Hepatocyte (in vitro differentiated cells): ENCODE measurements around the gene RCBTB1. TPM values are rescaled to one million over a fixed set of nuclear protein-coding genes. Genes with fewer than 3 reads are reported as not detected.

Experiments used
- DNase-seq: peaks from one replicate; pipeline ENCODE4 v3.0.0-alpha.2; 2016; ENCODE audit warnings: low spot score
- H2AFZ ChIP-seq: fragments of 200-600 bp; sonication (generic); 2 replicates; pipeline ENCODE4 v1.6.0; 2016; ENCODE audit warnings: antibody characterized with exemption, mild to moderate bottlenecking
- H3K27ac ChIP-seq: fragments of 200-600 bp; sonication (generic); 2 replicates; pipeline ENCODE4 v1.5.1; 2016; ENCODE audit warnings: mild to moderate bottlenecking
- H3K27me3 ChIP-seq: fragments of 200-600 bp; sonication (generic); 2 replicates; pipeline ENCODE4 v1.6.1; 2016
- H3K36me3 ChIP-seq: fragments of 200-600 bp; sonication (generic); replicated peaks from 2 replicates; pipeline ENCODE4 v1.5.1; 2016; ENCODE audit warnings: low read depth; ENCODE audit not compliant: insufficient read depth
- H3K4me1 ChIP-seq: fragments of 200-600 bp; sonication (generic); 2 replicates; pipeline ENCODE4 v1.5.1; 2016; ENCODE audit warnings: mild to moderate bottlenecking, moderate library complexity; ENCODE audit not compliant: insufficient read depth
- H3K4me2 ChIP-seq: fragments of 200-600 bp; sonication (generic); 2 replicates; pipeline ENCODE4 v1.6.0; 2016
- H3K4me3 ChIP-seq: fragments of 200-600 bp; sonication (generic); 2 replicates; pipeline ENCODE4 v1.5.1; 2016; ENCODE audit warnings: mild to moderate bottlenecking
- H3K79me2 ChIP-seq: fragments of 200-600 bp; sonication (generic); 2 replicates; pipeline ENCODE4 v1.6.0; 2017; ENCODE audit warnings: mild to moderate bottlenecking
- H3K9me2 ChIP-seq: fragments of 200-600 bp; sonication (generic); replicated peaks from 2 replicates; pipeline ENCODE4 v1.6.0; 2017; ENCODE audit warnings: mild to moderate bottlenecking; ENCODE audit not compliant: insufficient read depth
- H3K9me3 ChIP-seq: fragments of 200-600 bp; sonication (generic); 2 replicates; pipeline ENCODE4 v1.5.1; 2016; ENCODE audit warnings: low read depth, mild to moderate bottlenecking
- H4K20me1 ChIP-seq: fragments of 200-600 bp; sonication (generic); 2 replicates; pipeline ENCODE4 v1.6.0; 2016; ENCODE audit warnings: mild to moderate bottlenecking; ENCODE audit not compliant: insufficient read depth, poor library complexity, severe bottlenecking
- CTCF ChIP-seq: fragments of 200-600 bp; sonication (generic); IDR thresholded peaks from 2 replicates; pipeline ENCODE4 v1.5.1; 2016; ENCODE audit warnings: antibody characterized with exemption, mild to moderate bottlenecking; ENCODE audit not compliant: poor library complexity
- EZH2 ChIP-seq: fragments of 200-600 bp; sonication (generic); IDR thresholded peaks from 2 replicates; pipeline ENCODE4 v1.6.1; 2016; ENCODE audit warnings: antibody characterized with exemption, mild to moderate bottlenecking, borderline replicate concordance
- EZH2phosphoT487 ChIP-seq: fragments of 200-600 bp; sonication (generic); IDR thresholded peaks from one replicate; pipeline ENCODE4 v1.6.1; 2018; ENCODE audit warnings: antibody characterized with exemption, mild to moderate bottlenecking, low read depth, moderate library complexity; ENCODE audit not compliant: unreplicated experiment, severe bottlenecking
- WGBS: methylation state at CpG from one replicate; pipeline ENCODE4 v1.1.6; 2016; ENCODE audit warnings: low lambda C conversion rate; ENCODE audit errors: missing lambda C conversion rate; 5-methylcytosine and 5-hydroxymethylcytosine counted together
- polyA plus RNA-seq: library from polyadenylated mRNA; unstranded; fragments of >200 nt; fragmentation: Nextera tagmentation; extraction: Ambion mirVana; gene quantifications from 2 replicates; pipeline ENCODE4 v1.2.1, GENCODE V29; 2016
- total RNA-seq: library from RNA; depleted of rRNA; stranded (reverse); fragments of >200 nt; gene quantifications from 2 replicates; pipeline ENCODE4 v1.2.3, GENCODE V29; 2014

The RCBTB1 gene
- total and polyA plus RNA-seq, 2 experiments from 2014 or later, result 14.6 to 25.1 TPM

GRCh38 chr13:49580980-49581680 lies 4.2 kb downstream of the RCBTB1 start:
- H3K79me2 ChIP-seq, result peaks cover 26% of the 10 kb centered on the region
- H3K4me1 ChIP-seq, result peaks cover 2% of the 10 kb centered on the region
- 81% methylated on average over 5 of the region's 5 CpGs for WGBS
- H3K36me3 ChIP-seq, result no peaks in the 10 kb centered on the region
- H2AFZ ChIP-seq, result no peak overlapping the region
- H4K20me1 ChIP-seq, result no peaks in the 10 kb centered on the region
- H3K27me3 ChIP-seq, result no peaks in the 10 kb centered on the region
- TF ChIP-seq CTCF (no peak), EZH2phosphoT487 (no peak), EZH2 (no peak)
- H3K4me2 ChIP-seq, result no peak overlapping the region
- H3K4me3 ChIP-seq, result no peak overlapping the region
- no peaks in the 10 kb centered on the region for H3K9me3 ChIP-seq
- no peaks in the 10 kb centered on the region for H3K9me2 ChIP-seq
- DNase-seq, result no peak
- H3K27ac ChIP-seq, result no peak overlapping the region

GRCh38 chr13:49579501-49579900 lies 5.9 kb downstream of the RCBTB1 start:
- Histone ChIP-seq H3K27me3 (no peaks in the 10 kb centered on the region), H2AFZ (no peak overlapping the region), H3K9me3 (no peaks in the 10 kb centered on the region), H3K27ac (no peak overlapping the region), H4K20me1 (no peaks in the 10 kb centered on the region), H3K4me1 (no peaks in the 10 kb centered on the region), H3K79me2 (peaks cover 26% of the 10 kb centered on the region), H3K36me3 (no peaks in the 10 kb centered on the region), H3K4me3 (no peak overlapping the region), H3K4me2 (no peak overlapping the region), H3K9me2 (no peaks in the 10 kb centered on the region)
- 85% methylated on average over 3 of the region's 3 CpGs for WGBS
- TF ChIP-seq CTCF, result no peak
- TF ChIP-seq EZH2phosphoT487, result no peak
- no peak for TF ChIP-seq EZH2
- no peak for DNase-seq

- H3K4me3 ChIP-seq, result no peak overlapping the region
- H2AFZ ChIP-seq, result no peak overlapping the region
- H3K9me2 ChIP-seq, result no peaks in the 10 kb centered on the region
- no peak for DNase-seq
- H3K79me2 ChIP-seq, result no peaks in the 10 kb centered on the region
- H3K4me2 ChIP-seq, result no peak overlapping the region
- no peaks in the 10 kb centered on the region for H3K9me3 ChIP-seq
- no peaks in the 10 kb centered on the region for H4K20me1 ChIP-seq
- no peaks in the 10 kb centered on the region for H3K36me3 ChIP-seq
- no peaks in the 10 kb centered on the region for H3K4me1 ChIP-seq
- H3K27me3 ChIP-seq, result no peaks in the 10 kb centered on the region
- no peak overlapping the region for H3K27ac ChIP-seq
- no peak for TF ChIP-seq EZH2phosphoT487
- no peak for TF ChIP-seq CTCF
- no peak for TF ChIP-seq EZH2
- 97% methylated on average over 8 of the region's 8 CpGs for WGBS
Observed at GRCh38 chr13:49571299-49572240, 13.8 kb downstream of the RCBTB1 start.
